H1 (cell line): Measurements from ENCODE around the gene CWH43. TPM values are rescaled to one million over a fixed set of nuclear protein-coding genes. Genes with fewer than 3 reads are reported as not detected.

Experiments used
- CTCF ChIA-PET: fragments of 300-600 bp; sonication (Branson Sonifier 250); formaldehyde crosslinking; loops from one replicate; lab custom pipeline; 2021; ENCODE audit not compliant: partially characterized antibody; lab: Charles Lee
- POLR2A ChIA-PET: fragments of 300-600 bp; sonication (Branson Sonifier 250); formaldehyde crosslinking; loops from one replicate; lab custom pipeline; 2021; ENCODE audit warnings: inconsistent platforms; ENCODE audit not compliant: partially characterized antibody; lab: Charles Lee
- DNase-seq, 2 experiments: peaks; one replicate each; pipeline versions ENCODE4 v3.0.0 to v3.0.0-alpha.2; 2010 to 2022; ENCODE audit warnings: low spot score in 2 of 2, low read depth in 1 of 2, mixed read lengths in 1 of 2
- FAIRE-seq: peaks from 2 replicates; lab custom pipeline; 2011; peaks lifted over from hg19 to GRCh38; lab: Jason Lieb, UNC
- H2AFZ ChIP-seq: 2 replicates; pipeline ENCODE4 v1.8.1; 2012; ENCODE audit warnings: low read length, inconsistent platforms
- H2AK5ac ChIP-seq: 2 replicates; pipeline ENCODE4 v1.6.1; 2013; ENCODE audit warnings: low read depth, low read length
- H2BK120ac ChIP-seq: replicated peaks from 2 replicates; pipeline ENCODE3; 2013; ENCODE audit warnings: low read depth, low read length, inconsistent platforms
- H2BK12ac ChIP-seq: 2 replicates; pipeline ENCODE4 v1.6.1; 2013; ENCODE audit warnings: low read depth, low read length
- H2BK15ac ChIP-seq: 2 replicates; pipeline ENCODE4 v1.6.1; 2013; ENCODE audit warnings: low read length
- H2BK20ac ChIP-seq: 2 replicates; pipeline ENCODE4 v1.6.1; 2013; ENCODE audit warnings: low read length
- H2BK5ac ChIP-seq: 2 replicates; pipeline ENCODE4 v1.6.1; 2013; ENCODE audit warnings: low read depth, low read length
- H3K14ac ChIP-seq: 2 replicates; pipeline ENCODE4 v1.6.1; 2013; ENCODE audit warnings: inconsistent platforms; ENCODE audit not compliant: insufficient read length
- H3K18ac ChIP-seq: 2 replicates; pipeline ENCODE4 v1.6.1; 2013; ENCODE audit warnings: low read length; ENCODE audit errors: extremely low read depth
- H3K23ac ChIP-seq: 2 replicates; pipeline ENCODE4 v1.6.1; 2013; ENCODE audit warnings: inconsistent platforms; ENCODE audit not compliant: insufficient read length
- H3K23me2 ChIP-seq: 2 replicates; pipeline ENCODE4 v1.6.1; 2013; ENCODE audit warnings: low read depth, low read length
- H3K27ac ChIP-seq: 2 replicates; pipeline ENCODE4 v1.6.1; 2011; ENCODE audit warnings: low read depth, low read length, inconsistent platforms
- H3K27me3 ChIP-seq, 4 experiments: replicated peaks in 1 of 4; 1 replicate in 1 of 4; 2 replicates in 3 of 4; pipeline versions ENCODE4 v1.6.1 to v1.8.1; 2011 to 2013; ENCODE audit warnings: low read length in 3 of 4, mild to moderate bottlenecking in 3 of 4, inconsistent platforms in 2 of 4, mixed read lengths in 2 of 4, moderate library complexity in 1 of 4; ENCODE audit not compliant: control insufficient read depth in 3 of 4, insufficient read depth in 3 of 4; ENCODE audit errors: extremely low read depth in 1 of 4
- H3K36me3 ChIP-seq, 4 experiments: 2 replicates each; pipeline versions ENCODE4 v1.6.1 to v1.8.1; 2011 to 2013; ENCODE audit warnings: mild to moderate bottlenecking in 4 of 4, low read length in 3 of 4, moderate library complexity in 2 of 4, control low read depth in 1 of 4, inconsistent platforms in 1 of 4; ENCODE audit not compliant: insufficient read depth in 4 of 4, control insufficient read depth in 2 of 4
- H3K4ac ChIP-seq: replicated peaks from 2 replicates; pipeline ENCODE3; 2013; ENCODE audit warnings: low read length, low read depth, mixed read lengths, inconsistent platforms; ENCODE audit not compliant: insufficient read length
- H3K4me1 ChIP-seq, 4 experiments: replicated peaks in 1 of 4; 1 replicate in 1 of 4; 2 replicates in 3 of 4; pipeline versions ENCODE4 v1.6.1 to v1.8.1; 2011 to 2013; ENCODE audit warnings: low read length in 3 of 4, inconsistent platforms in 2 of 4, mixed read lengths in 1 of 4; ENCODE audit not compliant: insufficient read depth in 4 of 4, control insufficient read depth in 3 of 4
- H3K4me2 ChIP-seq, 2 experiments: 2 replicates each; pipeline versions ENCODE4 v1.6.1 to v1.8.1; 2011 to 2013; ENCODE audit warnings: low read depth in 2 of 2, low read length in 2 of 2, control low read depth in 1 of 2, inconsistent platforms in 1 of 2, mild to moderate bottlenecking in 1 of 2; ENCODE audit not compliant: insufficient read depth in 1 of 2
- H3K4me3 ChIP-seq, 4 experiments: fragments of 200-600, 300-600 bp in 1 of 4; sonication (generic), shearing (Covaris generic), sonication (Bioruptor Twin) in 1 of 4; 2 replicates each; pipeline versions ENCODE4 v1.5.1 to v1.8.1; 2011 to 2016; ENCODE audit warnings: low read length in 4 of 4, low read depth in 3 of 4, control low read depth in 2 of 4, inconsistent platforms in 2 of 4, mild to moderate bottlenecking in 2 of 4, mixed read lengths in 1 of 4, moderate library complexity in 1 of 4; ENCODE audit not compliant: insufficient read depth in 2 of 4; ENCODE audit errors: extremely low read depth in 1 of 4
- H3K56ac ChIP-seq: replicated peaks from 2 replicates; pipeline ENCODE3; 2013; ENCODE audit warnings: low read depth, mild to moderate bottlenecking, mixed read lengths, low read length, inconsistent platforms; ENCODE audit not compliant: insufficient read length
- H3K79me1 ChIP-seq: 2 replicates; pipeline ENCODE4 v1.6.1; 2013; ENCODE audit warnings: low read depth, low read length, control low read depth
- H3K79me2 ChIP-seq, 2 experiments: 2 replicates each; pipeline versions ENCODE4 v1.6.1 to v1.8.1; 2012 to 2013; ENCODE audit warnings: low read length in 2 of 2, mild to moderate bottlenecking in 2 of 2, inconsistent platforms in 1 of 2; ENCODE audit not compliant: insufficient read depth in 2 of 2, control insufficient read depth in 1 of 2
- H3K9ac ChIP-seq, 4 experiments: replicated peaks in 1 of 4; 1 replicate in 1 of 4; 2 replicates in 3 of 4; pipeline versions ENCODE4 v1.6.1 to v1.8.1; 2011 to 2013; ENCODE audit warnings: low read depth in 3 of 4, low read length in 3 of 4, control low read depth in 2 of 4, mild to moderate bottlenecking in 2 of 4, moderate library complexity in 2 of 4, inconsistent platforms in 1 of 4; ENCODE audit errors: extremely low read depth in 1 of 4
- H3K9me3 ChIP-seq, 2 experiments: 2 replicates each; pipeline versions ENCODE4 v1.6.1 to v1.8.1; 2012 to 2013; ENCODE audit warnings: mild to moderate bottlenecking in 2 of 2, moderate library complexity in 2 of 2, control low read depth in 1 of 2, inconsistent platforms in 1 of 2, low read depth in 1 of 2, low read length in 1 of 2, mixed read lengths in 1 of 2; ENCODE audit not compliant: insufficient read depth in 2 of 2
- H4K20me1 ChIP-seq, 2 experiments: replicated peaks in 1 of 2; 2 replicates each; pipeline versions ENCODE3 to v1.8.1; 2011 to 2013; ENCODE audit warnings: inconsistent platforms in 2 of 2, low read length in 2 of 2, mild to moderate bottlenecking in 1 of 2; ENCODE audit not compliant: insufficient read depth in 2 of 2, control insufficient read depth in 1 of 2
- H4K5ac ChIP-seq: 2 replicates; pipeline ENCODE4 v1.6.1; 2013; ENCODE audit warnings: low read length, low read depth, mixed read lengths, inconsistent platforms; ENCODE audit not compliant: insufficient read length
- H4K8ac ChIP-seq: 2 replicates; pipeline ENCODE4 v1.8.0; 2013; ENCODE audit warnings: mild to moderate bottlenecking, moderate library complexity, low read length, inconsistent platforms; ENCODE audit not compliant: insufficient read depth; ENCODE audit errors: extremely low read depth
- H4K91ac ChIP-seq: replicated peaks from 2 replicates; pipeline ENCODE3; 2013; ENCODE audit warnings: low read length, mixed read lengths, inconsistent platforms; ENCODE audit not compliant: insufficient read length
- CTCF ChIP-seq, 3 experiments: IDR thresholded peaks; 1 replicate in 2 of 3; 2 replicates in 1 of 3; pipeline versions ENCODE4 v1.5.1 to v1.6.1; 2011; ENCODE audit warnings: low read length in 3 of 3, mild to moderate bottlenecking in 3 of 3, inconsistent platforms in 2 of 3, low read depth in 1 of 3, moderate library complexity in 1 of 3; ENCODE audit not compliant: insufficient read depth in 1 of 3; ENCODE audit errors: control extremely low read depth in 1 of 3
- KDM1A ChIP-seq: fragments of 200-600, 300-600 bp; sonication (generic); IDR thresholded peaks from 2 replicates; pipeline ENCODE4 v1.7.1; 2016; ENCODE audit warnings: mild to moderate bottlenecking, low read length, borderline replicate concordance
- KDM5A ChIP-seq: fragments of 200-600 bp; IDR thresholded peaks from 2 replicates; pipeline ENCODE4 v1.7.1; 2012; ENCODE audit warnings: mild to moderate bottlenecking, low read length, inconsistent platforms, mixed read lengths
- RAD21 ChIP-seq, 2 experiments: IDR thresholded peaks in 1 of 2; conservative IDR thresholded peaks in 1 of 2; 2 replicates each; pipeline ENCODE4 v1.6.1; 2011; ENCODE audit warnings: low read depth in 2 of 2, low read length in 2 of 2, improper control_type of control experiment in 1 of 2, inconsistent platforms in 1 of 2, mild to moderate bottlenecking in 1 of 2, moderate library complexity in 1 of 2
- WGBS, 2 experiments: shearing (Covaris generic) in 1 of 2; methylation state at CpG; one replicate each; pipeline versions ENCODE4 v1.1.6 to v1.1.7; 2013 to 2015; ENCODE audit warnings: low lambda C conversion rate in 2 of 2, mixed read lengths in 2 of 2, inconsistent platforms in 1 of 2, low coverage in 1 of 2, missing lambda C conversion rate in 1 of 2; ENCODE audit not compliant: insufficient replicate concordance in 2 of 2, insufficient coverage in 1 of 2, insufficient read length in 1 of 2; ENCODE audit errors: extremely low coverage in 1 of 2, missing lambda C conversion rate in 1 of 2; 5-methylcytosine and 5-hydroxymethylcytosine counted together
- polyA plus RNA-seq, 7 experiments: library from polyadenylated mRNA; depleted of rRNA in 3 of 7; stranded (reverse) in 5 of 7; unstranded in 2 of 7; fragments of >200 nt in 5 of 7; fragments of 200-250 nt in 2 of 7; gene quantifications; 1 replicate in 5 of 7; 2 replicates in 1 of 7; 4 replicates in 1 of 7; pipeline versions ENCODE4 v1.2.1 to v1.2.3, GENCODE V29; 2011 to 2013; ENCODE audit warnings: missing spikeins in 2 of 7, mixed read lengths in 2 of 7
- total RNA-seq: library from RNA; stranded (reverse); fragmentation: NEBNext Ultra II Directional; extraction: Animal tissue kit (Norgen Biotek cat#: 25700); gene quantifications from 2 replicates; pipeline ENCODE4 v1.2.1, GENCODE V29; 2021

Gene CWH43
- total and polyA plus RNA-seq, 2 of the 8 experiments (the other 6 are each of a cell fraction or from before 2014, with no cell fraction given) = not detected

- Histone ChIP-seq H4K5ac (no peak overlapping the region), H3K23me2 (no peaks in the 10 kb centered on the region), H3K79me2 (no peaks in the 10 kb centered on the region), H2AK5ac (no peak overlapping the region), H2BK5ac (no peak overlapping the region), H2BK20ac (no peak overlapping the region), H2AFZ (no peak overlapping the region), H3K9me3 (no peaks in the 10 kb centered on the region), H4K8ac (no peak overlapping the region), H3K4me1 (peaks cover 0 to 5% (median 2%) of the 10 kb centered on the region in 4 experiments; a peak in 3 of 7 replicates), H3K27me3 (no peaks in the 10 kb centered on the region; a peak in 2 of 7 replicates), H3K18ac (no peak overlapping the region), H4K20me1 (no peaks in the 10 kb centered on the region), H3K27ac (no peak overlapping the region), H3K4me2 (0 out of 4 replicates have a peak overlapping the region, but pooled peaks of 1 of the 2 experiments have one; percentile 0), H3K9ac (no peak overlapping the region), H3K56ac (no peak overlapping the region), H2BK12ac (no peak overlapping the region), H3K36me3 (no peaks in the 10 kb centered on the region), H2BK120ac (no peak overlapping the region), H3K4me3 (no peak overlapping the region), H2BK15ac (no peak overlapping the region), H3K79me1 (no peaks in the 10 kb centered on the region), H3K4ac (no peak overlapping the region), H4K91ac (no peak overlapping the region), H3K23ac (no peak overlapping the region), H3K14ac (no peak overlapping the region)
- peak; percentile 46 to 64 (median 63) for TF ChIP-seq CTCF (IDR thresholded peaks at IDR 0.05; ENCODE audit: control extremely low read depth in 1 of 3, insufficient read depth in 1 of 3, low read depth in 1 of 3, low read length in 3 of 3)
- peak; percentile 13; the same call in 1 of the 2 replicates for TF ChIP-seq KDM1A
- TF ChIP-seq RAD21 (IDR thresholded peaks at IDR 0.05 in 1 of 2, conservative IDR thresholded peaks at IDR 0.05 in 1 of 2; ENCODE audit: low read depth in 2 of 2, low read length in 2 of 2) = peak; percentile 26 to 39; a peak in 3 of 4 replicates
- no peak for TF ChIP-seq KDM5A
- POLR2A ChIA-PET = interaction anchor here (1.5 kb wide), 1 partner anchor 10 kb away, joined by 5 read pairs; no protein-coding TSS in a partner anchor
- FAIRE-seq (no peak), DNase-seq (peak in 1 of 2 experiments; percentile 75)
- CTCF ChIA-PET = interaction anchor here (0.6 to 5.5 kb wide), 28 partner anchors 10 to 366 kb away, joined by 3 to 101 read pairs (median 3); partner anchors contain the start of gene OCIAD2
- 55% methylated on average over 6 of the region's 6 CpGs; no CpG with 5 or more reads in 1 of the 2 experiments for WGBS, 2 experiments
Observed at GRCh38 chr4:48944756-48945241, 41.3 kb upstream of the CWH43 start.
